Fibroblast of peridontal ligament (primary cell): ENCODE results near the gene ZDHHC9.
A peak's percentile ranks its signal among the peaks of the same experiment; 100 is the strongest.

Experiments
- DNase-seq: peaks from one replicate; pipeline ENCODE4 v3.0.0-alpha.2; 2010; ENCODE audit errors: extremely low read depth

Gene ZDHHC9

GRCh38 chrX:129786210-129786651 lies 57.5 kb downstream of the ZDHHC9 start:
- DNase-seq: no peak

DNA sequence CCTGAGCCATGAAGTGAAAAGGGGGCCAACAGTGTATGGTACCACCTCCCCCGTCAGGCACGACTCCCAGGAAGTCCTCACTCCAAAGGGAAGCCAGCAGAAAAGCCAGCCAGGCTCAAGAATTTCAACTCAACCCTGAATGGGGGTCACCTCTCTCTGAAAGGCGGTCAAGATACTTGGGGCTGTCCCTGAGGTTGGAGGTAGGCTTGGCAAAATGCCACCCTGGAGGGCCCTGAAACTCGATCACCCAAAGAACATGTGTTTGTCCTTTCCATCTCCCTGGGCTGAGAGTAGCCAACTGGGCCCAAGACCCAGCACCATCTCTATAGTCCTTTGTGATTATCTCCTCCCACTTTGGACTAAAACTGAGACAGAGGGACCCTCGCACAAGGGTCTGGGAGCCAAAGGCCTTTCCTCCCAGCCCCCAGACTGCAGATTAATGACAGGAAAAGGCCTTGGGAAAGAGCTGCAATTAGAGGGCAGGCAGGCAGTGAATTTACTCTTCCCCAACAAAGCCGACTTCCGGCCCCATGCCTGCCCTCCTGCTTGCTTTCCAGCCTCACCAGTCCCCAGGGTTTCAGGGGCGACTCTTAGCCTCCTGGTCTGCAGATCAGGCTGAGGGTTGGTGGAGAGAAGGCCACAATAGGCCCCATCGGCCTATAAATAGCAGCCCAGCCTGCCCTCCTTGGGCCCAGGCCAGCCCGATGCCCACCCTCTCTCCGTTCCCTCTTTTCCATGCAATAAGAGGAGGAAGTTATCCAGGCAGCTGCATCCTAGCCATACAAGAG lies 58.3 kb downstream of the ZDHHC9 start:
- DNase-seq: no peak

- no peak for DNase-seq
Observed at GRCh38 chrX:129784371-129784770, 59.3 kb downstream of the ZDHHC9 start.

- DNase-seq: no peak
Observed at GRCh38 chrX:129783291-129783713, 60.4 kb downstream of the ZDHHC9 start.

GRCh38 chrX:129782706-129783105 lies 61.0 kb downstream of the ZDHHC9 start:
- no peak for DNase-seq

DNA sequence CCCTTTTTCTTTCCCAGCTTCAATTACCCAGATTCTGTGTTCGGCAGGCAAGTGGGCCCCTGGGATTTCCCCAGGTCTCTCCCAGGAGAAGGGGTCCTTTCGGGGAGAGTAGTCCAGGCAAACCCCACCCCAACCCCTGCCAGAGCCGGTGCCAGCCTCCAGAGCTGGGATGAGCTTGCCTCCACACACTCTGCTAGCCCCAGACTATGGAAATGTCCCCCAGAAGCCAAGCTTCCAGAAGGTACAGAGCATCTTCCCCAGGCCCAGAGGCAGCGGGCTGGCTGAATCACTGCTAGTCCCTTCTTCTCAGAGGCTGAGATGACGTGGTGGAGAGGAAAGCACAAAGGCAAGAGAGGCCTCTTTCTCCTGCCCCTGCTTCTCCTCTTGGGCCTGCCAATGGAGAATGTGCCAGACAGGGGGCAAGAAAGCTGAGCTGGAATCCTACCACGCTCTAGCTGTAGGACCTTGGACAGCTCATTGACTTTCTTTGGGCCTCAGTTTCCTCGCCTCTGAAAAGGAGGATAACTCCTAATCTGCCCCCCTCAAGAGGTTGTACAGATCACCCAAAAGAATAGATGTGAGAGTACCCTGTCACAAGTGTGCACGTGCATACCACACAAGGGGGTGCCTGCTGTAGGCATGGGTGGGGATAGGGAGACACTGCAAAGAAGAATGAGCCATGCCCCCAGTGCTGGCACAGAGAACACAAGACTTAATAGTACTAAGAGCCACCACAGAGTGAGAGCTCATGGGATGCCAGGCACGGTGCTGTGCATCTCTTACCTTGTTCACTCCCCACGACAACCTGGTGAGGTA lies 61.8 kb downstream of the ZDHHC9 start:
- DNase-seq: no peak

- no peak for DNase-seq
Observed at GRCh38 chrX:129781134-129781672, 62.5 kb downstream of the ZDHHC9 start.

- no peak for DNase-seq
Observed at GRCh38 chrX:129780441-129781105, 63.1 kb downstream of the ZDHHC9 start.

DNA sequence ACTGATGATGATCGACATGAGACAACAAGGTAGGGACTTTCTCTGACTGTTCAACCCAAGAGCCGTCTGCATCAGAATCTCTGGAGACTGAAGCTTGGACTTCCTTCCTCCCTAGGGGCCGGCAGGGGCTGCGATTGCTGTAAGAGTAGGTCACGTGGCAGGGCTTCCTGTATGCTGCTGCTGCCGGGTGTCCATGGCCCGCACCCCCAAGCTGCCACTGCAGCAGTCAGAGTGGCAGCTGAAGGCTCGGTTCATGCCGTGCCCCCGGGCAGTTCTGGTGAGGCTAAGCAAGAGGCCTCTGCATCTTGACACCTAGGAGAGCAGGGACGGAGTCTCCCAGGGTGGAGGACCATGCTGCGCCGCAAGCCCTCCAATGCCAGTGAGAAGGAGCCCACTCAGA lies 63.9 kb downstream of the ZDHHC9 start, which contains the start of gene SASH3:
SASH3 (plus strand) TSS at position 203 of the 400 bp plus-strand sequence; CDS start at position 352, 149 bp downstream.
- no peak for DNase-seq

DNA sequence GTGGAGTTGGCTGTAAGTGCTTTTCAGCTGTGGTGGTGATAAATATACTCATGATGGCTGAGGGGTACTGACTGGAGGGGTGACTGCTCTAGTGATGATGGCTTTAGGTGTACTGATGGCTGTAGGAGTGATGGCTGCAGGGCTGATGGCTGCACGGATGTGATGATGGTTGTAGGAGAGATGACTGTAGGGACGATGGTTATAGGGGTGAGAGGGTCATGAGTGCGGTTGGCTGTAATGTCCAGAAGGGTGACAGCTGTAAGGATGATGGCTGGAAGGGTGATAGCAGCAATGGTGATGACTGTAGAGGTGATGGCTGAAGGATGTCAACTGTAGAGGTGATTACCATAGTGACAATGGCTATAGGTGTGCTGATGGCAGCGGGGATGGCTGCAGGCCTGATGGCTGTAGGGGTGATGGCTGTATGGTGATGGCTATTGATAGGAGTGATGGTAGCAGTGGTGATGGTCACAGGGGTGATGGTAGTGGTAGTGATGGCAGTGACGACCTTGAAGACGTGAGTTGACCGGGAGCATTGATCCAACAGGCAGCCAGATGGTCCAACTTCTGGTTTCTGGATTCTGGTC lies 64.5 kb downstream of the ZDHHC9 start:
- DNase-seq: no peak

DNA sequence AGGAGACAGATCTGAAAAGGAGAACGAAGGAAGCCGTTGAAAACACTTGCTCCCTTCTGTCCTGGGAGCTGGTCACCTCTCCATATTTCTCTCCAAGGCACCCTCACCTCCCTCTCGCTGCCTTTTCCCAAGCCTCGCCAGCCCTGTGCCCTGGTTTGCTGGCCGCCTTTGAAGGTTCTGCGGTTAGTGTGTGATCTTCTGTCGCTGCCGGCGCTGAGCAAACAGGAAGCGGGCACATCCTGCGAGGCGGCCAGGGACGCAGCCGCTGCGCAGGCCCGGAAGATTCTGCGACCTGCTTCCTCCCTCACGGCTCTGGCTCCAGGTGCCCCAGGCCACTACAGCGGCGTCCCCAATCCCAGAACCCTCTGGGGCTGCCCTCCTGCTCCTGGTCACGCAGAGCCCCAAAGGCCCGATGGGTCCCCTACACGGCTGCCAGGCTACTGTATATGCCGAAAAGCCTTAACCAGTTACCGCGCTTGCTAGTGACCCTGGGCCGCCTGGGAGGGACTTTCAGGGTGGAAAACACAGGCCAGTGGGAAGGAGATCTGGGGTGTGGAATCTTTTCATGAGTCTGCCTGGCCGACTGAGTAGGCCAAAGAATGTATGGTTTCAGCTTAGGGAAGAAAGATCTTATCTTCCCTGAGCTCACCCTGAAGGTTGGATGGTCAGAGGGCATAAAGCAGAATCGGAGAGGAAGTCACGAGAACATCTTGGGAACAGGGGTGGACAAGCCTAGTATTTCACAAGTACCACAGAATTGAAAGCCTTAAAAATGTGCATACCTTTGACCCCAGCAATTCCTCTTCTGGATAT lies 66.3 kb downstream of the ZDHHC9 start:
- DNase-seq: no peak

DNA sequence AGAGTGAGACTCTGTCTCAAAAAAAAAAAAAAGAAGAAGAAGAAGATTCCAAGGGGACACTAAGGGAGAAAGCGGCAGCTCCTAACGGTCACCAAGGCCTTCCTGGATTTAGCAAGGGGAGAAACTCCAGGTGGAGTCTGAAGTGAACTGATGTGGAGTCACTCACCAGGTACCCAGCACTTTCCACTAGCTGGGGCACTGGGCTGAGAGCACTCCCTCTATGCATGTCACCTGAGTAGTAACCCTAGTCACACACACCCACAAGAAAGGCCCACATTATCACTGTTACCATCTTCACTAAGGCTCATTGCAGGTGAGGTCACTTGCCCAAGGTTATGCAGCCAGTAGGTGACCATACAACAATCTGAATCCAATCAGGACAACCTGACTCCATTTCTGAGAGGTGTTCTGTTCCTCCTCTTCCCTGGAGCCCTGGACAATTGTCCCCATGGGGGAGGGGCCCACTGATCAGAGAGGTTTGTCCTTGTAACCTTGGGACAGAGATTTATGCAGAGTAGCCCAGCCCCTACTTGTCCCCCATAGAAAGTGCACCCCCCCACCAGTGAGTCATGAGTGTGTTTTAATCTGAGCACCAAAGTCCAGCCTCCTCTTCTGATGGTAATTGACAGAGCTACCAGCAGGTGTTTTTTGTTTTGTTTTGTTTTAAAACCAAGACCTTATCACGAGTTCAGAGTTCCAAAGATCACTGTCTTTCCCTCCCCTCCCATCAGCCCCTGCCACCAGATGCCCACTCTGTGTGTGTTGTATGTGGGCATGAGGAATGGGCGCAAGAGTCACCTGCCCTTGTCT lies 69.8 kb downstream of the ZDHHC9 start:
- DNase-seq: no peak

DNA sequence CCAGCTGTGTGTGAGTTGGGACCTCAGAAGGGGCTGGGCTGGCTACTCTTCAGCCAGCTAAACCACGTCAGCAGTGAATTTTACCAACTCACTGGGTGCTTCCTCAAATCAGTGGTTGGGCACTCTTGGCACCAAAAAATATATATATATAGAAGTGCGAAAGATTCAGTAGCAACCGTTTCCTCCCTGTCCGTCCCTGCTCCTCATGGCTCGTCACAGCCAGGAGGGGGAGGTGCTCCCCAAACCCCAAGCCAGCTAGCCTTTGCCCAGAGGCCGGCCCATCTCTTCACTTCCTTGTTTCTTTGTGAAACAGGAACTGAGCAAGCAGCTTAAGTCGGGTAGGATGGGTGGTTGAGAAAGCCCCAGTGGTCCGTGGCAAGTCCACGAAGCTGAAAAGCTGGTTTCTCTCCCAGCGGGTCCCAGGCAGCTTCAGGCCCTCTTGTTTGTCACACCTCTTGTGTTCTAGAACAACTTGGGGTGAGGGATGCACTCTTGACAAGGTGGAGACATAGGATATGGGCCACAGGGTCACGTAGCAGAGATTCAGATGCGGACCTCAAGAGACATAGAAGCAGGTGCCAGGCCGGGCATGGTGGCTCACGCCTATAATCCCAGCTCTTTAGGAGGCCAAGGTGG lies 70.8 kb downstream of the ZDHHC9 start:
- DNase-seq: no peak

- DNase-seq: no peak
Observed at GRCh38 chrX:129771266-129771995, 72.3 kb downstream of the ZDHHC9 start.

- no peak for DNase-seq
Observed at GRCh38 chrX:129769467-129770154, 74.1 kb downstream of the ZDHHC9 start.

DNA sequence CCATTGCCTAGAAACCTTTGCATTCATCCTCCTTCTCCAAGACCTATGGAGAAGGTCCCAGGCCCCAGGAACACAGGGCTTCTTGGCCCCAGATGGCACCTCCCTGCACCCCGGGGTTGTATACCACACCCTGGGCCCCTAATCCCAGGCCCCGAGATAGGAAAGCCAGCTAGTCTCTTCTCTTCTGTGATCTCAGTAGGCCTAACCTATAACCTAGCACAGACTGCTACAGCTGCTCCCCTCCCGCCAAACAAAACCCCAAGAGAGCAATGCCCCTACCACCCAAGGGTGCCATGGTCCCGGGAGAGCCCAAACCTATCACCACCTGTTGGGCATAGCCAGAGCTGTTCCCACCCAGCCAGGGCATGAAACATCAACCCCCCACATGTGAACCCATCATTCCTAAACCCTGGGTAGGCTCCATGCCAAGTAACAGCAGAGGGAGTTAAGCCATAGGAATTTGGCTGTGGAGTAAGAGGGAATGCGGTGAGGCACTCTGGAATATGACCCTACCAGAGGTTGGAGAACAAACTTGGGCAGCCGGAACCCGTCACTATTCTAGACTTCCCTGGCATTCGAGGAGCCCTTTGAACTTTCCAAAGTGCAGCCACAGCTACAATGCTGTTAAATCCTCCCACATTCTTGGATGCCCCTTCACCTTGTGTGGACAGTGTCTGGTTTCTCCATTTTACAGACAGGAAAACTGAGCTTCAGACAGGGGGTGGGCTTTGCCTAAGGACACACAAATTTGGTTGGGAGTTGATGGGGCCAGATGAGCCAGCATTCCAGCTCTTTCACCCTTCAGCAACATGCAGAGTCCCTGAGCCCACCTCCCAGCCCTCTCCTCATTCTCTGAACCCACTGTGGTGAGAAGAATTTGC lies 74.9 kb downstream of the ZDHHC9 start:
- DNase-seq: peak; percentile 16

GRCh38 chrX:129768186-129768585 lies 75.5 kb downstream of the ZDHHC9 start:
- no peak for DNase-seq
